ENCODE data around the gene SSPN.

GRCh38 chr12:26226629-26227360 is 31.4 kb downstream of the SSPN start:
- TF ChIP-seq, protein P1, sequence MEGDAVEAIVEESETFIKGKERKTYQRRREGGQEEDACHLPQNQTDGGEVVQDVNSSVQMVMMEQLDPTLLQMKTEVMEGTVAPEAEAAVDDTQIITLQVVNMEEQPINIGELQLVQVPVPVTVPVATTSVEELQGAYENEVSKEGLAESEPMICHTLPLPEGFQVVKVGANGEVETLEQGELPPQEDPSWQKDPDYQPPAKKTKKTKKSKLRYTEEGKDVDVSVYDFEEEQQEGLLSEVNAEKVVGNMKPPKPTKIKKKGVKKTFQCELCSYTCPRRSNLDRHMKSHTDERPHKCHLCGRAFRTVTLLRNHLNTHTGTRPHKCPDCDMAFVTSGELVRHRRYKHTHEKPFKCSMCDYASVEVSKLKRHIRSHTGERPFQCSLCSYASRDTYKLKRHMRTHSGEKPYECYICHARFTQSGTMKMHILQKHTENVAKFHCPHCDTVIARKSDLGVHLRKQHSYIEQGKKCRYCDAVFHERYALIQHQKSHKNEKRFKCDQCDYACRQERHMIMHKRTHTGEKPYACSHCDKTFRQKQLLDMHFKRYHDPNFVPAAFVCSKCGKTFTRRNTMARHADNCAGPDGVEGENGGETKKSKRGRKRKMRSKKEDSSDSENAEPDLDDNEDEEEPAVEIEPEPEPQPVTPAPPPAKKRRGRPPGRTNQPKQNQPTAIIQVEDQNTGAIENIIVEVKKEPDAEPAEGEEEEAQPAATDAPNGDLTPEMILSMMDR (IDR thresholded peaks at IDR 0.05): peak in 2 of 4 experiments; percentile 7 to 22
- TF ChIP-seq POLR2A (IDR thresholded peaks at IDR 0.05): peak; percentile 10 to 11
